Measurements from ENCODE around the gene PODNL1.

- no peak for TF ChIP-seq POLR2A (IDR thresholded peaks at IDR 0.05; ENCODE audit: low read depth, low read length)
- TF ChIP-seq SPI1 (IDR thresholded peaks at IDR 0.05; ENCODE audit: low read depth, low read length), result no peak
- TF ChIP-seq POLR2AphosphoS5 (IDR thresholded peaks at IDR 0.05; ENCODE audit: low read depth, low read length), result no peak
- TF ChIP-seq TAF1 (IDR thresholded peaks at IDR 0.05; ENCODE audit: low read depth, low read length), result no peak
- TF ChIP-seq POU2F2 (IDR thresholded peaks at IDR 0.05; ENCODE audit: low read depth, low read length), result no peak
- TF ChIP-seq PAX5 (IDR thresholded peaks at IDR 0.05; ENCODE audit: insufficient read depth, low read length, severe bottlenecking), result no peak
These were observed 34.3 kb upstream of the PODNL1 start for GRCh38 chr19:13972368-13973155.

All from GM12891 (cell line).